ENCODE data around the gene RAD51B.

DNA sequence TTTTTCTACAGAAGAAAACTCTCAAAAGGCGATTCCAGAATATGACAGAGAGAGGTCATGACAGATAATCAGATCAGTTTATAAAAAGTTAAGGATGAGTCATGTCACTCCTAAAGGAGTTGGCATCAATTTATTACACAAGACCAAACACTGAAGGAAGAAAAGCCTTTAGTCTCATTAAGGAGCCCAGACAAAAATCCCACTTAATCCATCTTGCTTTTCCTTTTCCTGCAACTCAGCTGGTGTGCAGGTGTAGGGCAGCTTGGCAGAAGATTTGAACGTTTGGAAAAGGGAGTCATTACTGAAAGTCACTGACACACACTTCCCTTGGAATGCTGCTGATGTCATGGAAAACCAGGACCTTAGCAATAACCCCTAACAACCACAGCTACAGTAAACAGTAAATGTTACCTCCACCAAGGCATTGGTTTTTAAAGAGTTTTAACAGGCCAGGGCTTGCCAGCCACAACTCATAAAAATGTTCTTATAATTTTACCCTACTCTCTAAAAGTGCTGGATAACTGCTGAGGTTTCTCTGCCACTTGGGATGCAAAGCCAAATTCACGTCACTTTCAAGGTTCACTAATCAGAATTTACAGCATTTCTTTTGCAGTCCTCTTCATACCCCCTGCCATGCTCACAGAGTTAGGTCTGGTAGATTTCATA, 320.6 kb downstream of the RAD51B start:
- TF ChIP-seq THYN1 (CRISPR knock-in tag; IDR thresholded peaks at IDR 0.05; ENCODE audit: borderline replicate concordance, low read depth) (no peak), SAP130 (CRISPR knock-in tag; IDR thresholded peaks at IDR 0.05; ENCODE audit: low read depth) (no peak), TCF12 (IDR thresholded peaks at IDR 0.05) (no peak), TCF12 (CRISPR knock-in tag; IDR thresholded peaks at IDR 0.05) (no peak), ELK4 (CRISPR knock-in tag; IDR thresholded peaks at IDR 0.05; ENCODE audit: borderline replicate concordance) (no peak), POLR2AphosphoS2 (IDR thresholded peaks at IDR 0.05; ENCODE audit: low read depth, low read length) (no peak), TBP (CRISPR knock-in tag; IDR thresholded peaks at IDR 0.05) (no peak), BORCS8-MEF2B (CRISPR knock-in tag; IDR thresholded peaks at IDR 0.05) (no peak), RBM22 (optimal IDR thresholded peaks at IDR 0.05; ENCODE audit: low read length) (no peak), CHCHD3 (CRISPR knock-in tag; IDR thresholded peaks at IDR 0.05) (no peak), POLR2A (IDR thresholded peaks at IDR 0.05; ENCODE audit: insufficient read depth in 1 of 2, low read depth in 2 of 2, low read length in 2 of 2) (no peak)

Data from HepG2 (cell line).